Measurements from ENCODE around the gene SUMO3. TPM values are rescaled to one million over a fixed set of nuclear protein-coding genes. Genes with fewer than 3 reads are reported as not detected.

SUMO3 gene
- total and polyA plus RNA-seq, 10 of the 15 experiments (the other 5 are each of a cell fraction or from before 2014, with no cell fraction given) = 14.3 to 164 (median 89.9) TPM

- no peak for FAIRE-seq
- CTCF ChIA-PET = interaction anchor here (0.9 to 2.9 kb wide), 3 partner anchors 10 to 15 kb away, joined by 3 to 16 read pairs (median 4); no protein-coding TSS in a partner anchor
These were observed 12.6 kb downstream of the SUMO3 start for GRCh38 chr21:44805226-44805625.

GRCh38 chr21:44804762-44805161 is 13.1 kb downstream of the SUMO3 start:
- DNase-seq (ENCODE audit: low read depth, low spot score) = no peak
- Histone ChIP-seq H3K4me3 (no peak overlapping the region), H3K9me3 (replicated peaks; ENCODE audit: control insufficient read depth, insufficient read depth, low read length) (no peaks in the 10 kb centered on the region), H4K20me1 (ENCODE audit: control insufficient read depth, insufficient read depth) (no peaks in the 10 kb centered on the region), H3K79me2 (ENCODE audit: control insufficient read depth, insufficient read depth, low read length) (peaks cover 28% of the 10 kb centered on the region), H3K9ac (ENCODE audit: control insufficient read depth, insufficient read depth, low read length) (no peak overlapping the region), H2AFZ (ENCODE audit: control insufficient read depth, low read depth, low read length) (no peak overlapping the region), H3K27me3 (replicated peaks in 1 of 2; ENCODE audit: control insufficient read depth in 2 of 2, insufficient read depth in 2 of 2, low read length in 1 of 2) (no peaks in the 10 kb centered on the region), H3K36me3 (ENCODE audit: control insufficient read depth in 2 of 2, insufficient read depth in 2 of 2, low read length in 1 of 2) (peaks cover 8 to 17% of the 10 kb centered on the region in 2 experiments), H3K4me2 (ENCODE audit: control insufficient read depth, insufficient read depth) (no peak overlapping the region), H3K27ac (ENCODE audit: control insufficient read depth, insufficient read depth) (no peak overlapping the region), H3K4me1 (ENCODE audit: control insufficient read depth, insufficient read depth, low read length) (peaks cover 12% of the 10 kb centered on the region)
- ChIA-PET SMC1A (ENCODE audit: uncharacterized antibody, unreplicated experiment) (interaction anchor here (1.0 to 1.4 kb wide), 2 partner anchors 10 to 11 kb away, joined by 3 to 4 read pairs; no protein-coding TSS in a partner anchor), RAD21 (ENCODE audit: unreplicated experiment) (no interaction called here), POLR2A (interaction anchor here (0.5 kb wide), 1 partner anchor 208 kb away, joined by 5 read pairs; no protein-coding TSS in a partner anchor), CTCF (interaction anchor here (0.9 to 2.9 kb wide), 3 partner anchors 11 to 15 kb away, joined by 3 to 16 read pairs (median 4); no protein-coding TSS in a partner anchor)
- no TSS peak for BruUV-seq (replicated peaks)
- FAIRE-seq = no peak
- TF ChIP-seq POLR2A (IDR thresholded peaks at IDR 0.05; ENCODE audit: low read depth, low read length) (peak; percentile 21), NBN (IDR thresholded peaks at IDR 0.05) (no peak), TARDBP (IDR thresholded peaks at IDR 0.05; ENCODE audit: borderline replicate concordance) (no peak), ZZZ3 (IDR thresholded peaks at IDR 0.05; ENCODE audit: control insufficient read depth, insufficient read length, low read depth) (no peak), EGR1 (IDR thresholded peaks at IDR 0.05; ENCODE audit: borderline replicate concordance in 1 of 2, low read depth in 2 of 2, low read length in 2 of 2) (no peak), IKZF2 (IDR thresholded peaks at IDR 0.05) (no peak), PML (IDR thresholded peaks at IDR 0.05; ENCODE audit: low read length) (no peak), SIX5 (IDR thresholded peaks at IDR 0.05; ENCODE audit: low read depth, low read length, severe bottlenecking) (no peak)
- ATAC-seq = no peak
- 97% methylated on average over 6 of the region's 6 CpGs for WGBS (ENCODE audit: insufficient coverage, insufficient replicate concordance, low lambda C conversion rate, missing lambda C conversion rate)
- intact Hi-C loops (cut with micrococcal nuclease; ENCODE audit: unreplicated experiment) = loop anchor here (5.0 to 10.0 kb wide), 3 partner anchors 68 to 330 kb away; partner anchors contain the start of gene PTTG1IP
- in situ Hi-C loops (cut with MboI) = no loop called here

More at GRCh38 chr21:44805226-44805625, 12.6 kb downstream of the SUMO3 start:
- 71% methylated on average over 4 of the region's 4 CpGs for WGBS (ENCODE audit: insufficient coverage, insufficient replicate concordance, low lambda C conversion rate, missing lambda C conversion rate)
- ATAC-seq = no peak
- Histone ChIP-seq H3K4me2 (ENCODE audit: control insufficient read depth, insufficient read depth) (no peak overlapping the region), H3K27ac (ENCODE audit: control insufficient read depth, insufficient read depth) (no peak overlapping the region), H3K36me3 (ENCODE audit: control insufficient read depth in 2 of 2, insufficient read depth in 2 of 2, low read length in 1 of 2) (peaks cover 10 to 19% of the 10 kb centered on the region in 2 experiments), H3K9ac (ENCODE audit: control insufficient read depth, insufficient read depth, low read length) (no peak overlapping the region), H2AFZ (ENCODE audit: control insufficient read depth, low read depth, low read length) (no peak overlapping the region), H3K9me3 (replicated peaks; ENCODE audit: control insufficient read depth, insufficient read depth, low read length) (no peaks in the 10 kb centered on the region), H3K4me1 (ENCODE audit: control insufficient read depth, insufficient read depth, low read length) (peaks cover 10% of the 10 kb centered on the region), H3K4me3 (no peak overlapping the region), H4K20me1 (ENCODE audit: control insufficient read depth, insufficient read depth) (no peaks in the 10 kb centered on the region), H3K79me2 (ENCODE audit: control insufficient read depth, insufficient read depth, low read length) (peaks cover 24% of the 10 kb centered on the region), H3K27me3 (replicated peaks in 1 of 2; ENCODE audit: control insufficient read depth in 2 of 2, insufficient read depth in 2 of 2, low read length in 1 of 2) (no peaks in the 10 kb centered on the region)
- ChIA-PET RAD21 (ENCODE audit: unreplicated experiment) (no interaction called here), SMC1A (ENCODE audit: uncharacterized antibody, unreplicated experiment) (interaction anchor here (1.0 to 1.4 kb wide), 2 partner anchors 9 to 12 kb away, joined by 3 to 4 read pairs; no protein-coding TSS in a partner anchor), POLR2A (interaction anchor here (0.6 kb wide), 1 partner anchor 1145 kb away, joined by 3 read pairs; no protein-coding TSS in a partner anchor)
- in situ Hi-C loops (cut with MboI) (no loop called here), intact Hi-C loops (cut with micrococcal nuclease; ENCODE audit: unreplicated experiment) (loop anchor here (10.0 kb wide), 1 partner anchor 330 kb away; no protein-coding TSS in a partner anchor)
- no peak for DNase-seq (ENCODE audit: low read depth, low spot score)
- no TSS peak for BruUV-seq (replicated peaks)
- TF ChIP-seq POLR2A (IDR thresholded peaks at IDR 0.05; ENCODE audit: low read depth, low read length) (peak; percentile 17; the same call in 1 of the 2 replicates), EGR1 (IDR thresholded peaks at IDR 0.05; ENCODE audit: borderline replicate concordance in 1 of 2, low read depth in 2 of 2, low read length in 2 of 2) (no peak)
